GM12892 (cell line): Measurements from ENCODE around the gene ARHGAP22.

Source experiments
- POLR2A ChIP-seq: IDR thresholded peaks from 2 replicates; pipeline ENCODE4 v1.6.1; 2011; ENCODE audit warnings: low read depth, low read length, control low read depth
- TAF1 ChIP-seq: IDR thresholded peaks from 2 replicates; pipeline ENCODE4 v1.6.1; 2011; ENCODE audit warnings: low read depth, mild to moderate bottlenecking, control low read depth, low read length, borderline replicate concordance

DNA sequence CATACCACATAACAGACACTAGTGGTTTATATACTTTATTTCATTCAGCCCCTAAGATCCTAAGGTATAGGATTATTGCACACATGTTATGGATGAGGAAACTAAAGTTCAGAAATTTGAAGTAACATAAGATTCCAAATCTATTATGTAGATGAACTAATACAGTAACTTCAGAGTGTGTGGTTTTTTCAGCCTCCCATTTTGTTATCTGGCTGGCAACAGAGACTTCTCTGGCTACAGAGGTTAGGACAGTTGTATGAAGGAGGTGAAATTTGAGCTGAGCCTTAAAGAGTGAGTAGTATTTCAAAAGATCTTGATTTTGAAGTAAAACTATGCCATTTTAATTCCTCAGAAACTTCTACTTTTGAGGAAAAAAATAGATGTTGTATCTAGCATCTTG, 173.0 kb downstream of the ARHGAP22 start:
- no peak for TF ChIP-seq POLR2A
- TF ChIP-seq TAF1 = no peak
